ENCODE data around the gene MAP4. TPM values are rescaled to one million over a fixed set of nuclear protein-coding genes. Genes with fewer than 3 reads are reported as not detected.

The MAP4 gene
- total and polyA plus RNA-seq, 2 of the 13 experiments (the other 11 are each of a cell fraction or from before 2014, with no cell fraction given): 33.1 to 38.7 TPM

DNA sequence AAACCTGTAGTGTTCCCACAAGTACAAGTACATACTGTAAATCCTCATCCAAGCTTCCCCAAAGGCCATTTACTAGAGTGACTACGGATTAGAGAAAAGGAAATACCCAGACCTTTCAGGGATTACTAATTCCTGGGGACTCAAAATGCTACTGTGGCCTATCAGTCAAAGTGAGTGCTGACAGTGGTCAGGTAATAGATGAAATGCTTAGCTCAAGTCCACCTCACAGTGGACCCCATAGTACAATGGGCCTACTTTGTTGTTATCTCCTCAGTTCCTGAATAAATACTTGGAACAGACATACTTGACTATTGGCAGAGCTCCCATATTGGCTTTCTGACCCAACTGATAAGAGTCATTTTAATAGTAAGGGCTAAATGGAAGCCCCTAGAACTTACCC, 61.6 kb downstream of the MAP4 start (continued):
- TF ChIP-seq NRL (CRISPR knock-in tag; IDR thresholded peaks at IDR 0.05; ENCODE audit: borderline replicate concordance): no peak
- no peak for TF ChIP-seq CENPX (CRISPR knock-in tag; IDR thresholded peaks at IDR 0.05)
- no peak for TF ChIP-seq SRSF1 (optimal IDR thresholded peaks at IDR 0.05; ENCODE audit: low read depth, low read length)
- no peak for TF ChIP-seq ZNF468 (CRISPR knock-in tag; IDR thresholded peaks at IDR 0.05)
- no peak for TF ChIP-seq ESRRA (CRISPR knock-in tag; IDR thresholded peaks at IDR 0.05; ENCODE audit: low read depth)
- TF ChIP-seq ZNF256 (CRISPR knock-in tag; conservative IDR thresholded peaks at IDR 0.05): no peak
- TF ChIP-seq CBX5 (CRISPR knock-in tag; IDR thresholded peaks at IDR 0.05; ENCODE audit: borderline replicate concordance): no peak
- TF ChIP-seq, protein P1, sequence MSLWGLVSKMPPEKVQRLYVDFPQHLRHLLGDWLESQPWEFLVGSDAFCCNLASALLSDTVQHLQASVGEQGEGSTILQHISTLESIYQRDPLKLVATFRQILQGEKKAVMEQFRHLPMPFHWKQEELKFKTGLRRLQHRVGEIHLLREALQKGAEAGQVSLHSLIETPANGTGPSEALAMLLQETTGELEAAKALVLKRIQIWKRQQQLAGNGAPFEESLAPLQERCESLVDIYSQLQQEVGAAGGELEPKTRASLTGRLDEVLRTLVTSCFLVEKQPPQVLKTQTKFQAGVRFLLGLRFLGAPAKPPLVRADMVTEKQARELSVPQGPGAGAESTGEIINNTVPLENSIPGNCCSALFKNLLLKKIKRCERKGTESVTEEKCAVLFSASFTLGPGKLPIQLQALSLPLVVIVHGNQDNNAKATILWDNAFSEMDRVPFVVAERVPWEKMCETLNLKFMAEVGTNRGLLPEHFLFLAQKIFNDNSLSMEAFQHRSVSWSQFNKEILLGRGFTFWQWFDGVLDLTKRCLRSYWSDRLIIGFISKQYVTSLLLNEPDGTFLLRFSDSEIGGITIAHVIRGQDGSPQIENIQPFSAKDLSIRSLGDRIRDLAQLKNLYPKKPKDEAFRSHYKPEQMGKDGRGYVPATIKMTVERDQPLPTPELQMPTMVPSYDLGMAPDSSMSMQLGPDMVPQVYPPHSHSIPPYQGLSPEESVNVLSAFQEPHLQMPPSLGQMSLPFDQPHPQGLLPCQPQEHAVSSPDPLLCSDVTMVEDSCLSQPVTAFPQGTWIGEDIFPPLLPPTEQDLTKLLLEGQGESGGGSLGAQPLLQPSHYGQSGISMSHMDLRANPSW (CRISPR knock-in tag; IDR thresholded peaks at IDR 0.05; ENCODE audit: borderline replicate concordance): no peak
- TF ChIP-seq, protein P2, sequence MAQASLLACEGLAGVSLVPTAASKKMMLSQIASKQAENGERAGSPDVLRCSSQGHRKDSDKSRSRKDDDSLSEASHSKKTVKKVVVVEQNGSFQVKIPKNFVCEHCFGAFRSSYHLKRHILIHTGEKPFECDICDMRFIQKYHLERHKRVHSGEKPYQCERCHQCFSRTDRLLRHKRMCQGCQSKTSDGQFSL (CRISPR knock-in tag; IDR thresholded peaks at IDR 0.05): no peak
- TF ChIP-seq ARHGAP35 (CRISPR knock-in tag; IDR thresholded peaks at IDR 0.05; ENCODE audit: borderline replicate concordance): no peak
- TF ChIP-seq, protein P3, sequence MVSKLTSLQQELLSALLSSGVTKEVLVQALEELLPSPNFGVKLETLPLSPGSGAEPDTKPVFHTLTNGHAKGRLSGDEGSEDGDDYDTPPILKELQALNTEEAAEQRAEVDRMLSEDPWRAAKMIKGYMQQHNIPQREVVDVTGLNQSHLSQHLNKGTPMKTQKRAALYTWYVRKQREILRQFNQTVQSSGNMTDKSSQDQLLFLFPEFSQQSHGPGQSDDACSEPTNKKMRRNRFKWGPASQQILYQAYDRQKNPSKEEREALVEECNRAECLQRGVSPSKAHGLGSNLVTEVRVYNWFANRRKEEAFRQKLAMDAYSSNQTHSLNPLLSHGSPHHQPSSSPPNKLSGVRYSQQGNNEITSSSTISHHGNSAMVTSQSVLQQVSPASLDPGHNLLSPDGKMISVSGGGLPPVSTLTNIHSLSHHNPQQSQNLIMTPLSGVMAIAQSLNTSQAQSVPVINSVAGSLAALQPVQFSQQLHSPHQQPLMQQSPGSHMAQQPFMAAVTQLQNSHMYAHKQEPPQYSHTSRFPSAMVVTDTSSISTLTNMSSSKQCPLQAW (CRISPR knock-in tag; IDR thresholded peaks at IDR 0.05): no peak
- 0 out of 2 replicates have a peak, but pooled peaks have one; percentile 5 for TF ChIP-seq ZNF557 (CRISPR knock-in tag; IDR thresholded peaks at IDR 0.05)
- TF ChIP-seq NFKBIZ (CRISPR knock-in tag; IDR thresholded peaks at IDR 0.05): no peak
- TF ChIP-seq ZNF883 (CRISPR knock-in tag; IDR thresholded peaks at IDR 0.05; ENCODE audit: not compliant biosample characterization): no peak
- TF ChIP-seq KDM3A (CRISPR knock-in tag; IDR thresholded peaks at IDR 0.05; ENCODE audit: low read depth): no peak
- TF ChIP-seq RBAK (CRISPR knock-in tag; IDR thresholded peaks at IDR 0.05): no peak
- peak; percentile 23; the same call in 1 of the 2 replicates for TF ChIP-seq ZNF12 (CRISPR knock-in tag; IDR thresholded peaks at IDR 0.05)
- peak; percentile 66; the same call in 1 of the 2 replicates for TF ChIP-seq HMG20A (CRISPR knock-in tag; IDR thresholded peaks at IDR 0.05; ENCODE audit: borderline replicate concordance)
- no peak for TF ChIP-seq ZNF781 (CRISPR knock-in tag; IDR thresholded peaks at IDR 0.05; ENCODE audit: borderline replicate concordance, not compliant biosample characterization)
- TF ChIP-seq, protein P4, sequence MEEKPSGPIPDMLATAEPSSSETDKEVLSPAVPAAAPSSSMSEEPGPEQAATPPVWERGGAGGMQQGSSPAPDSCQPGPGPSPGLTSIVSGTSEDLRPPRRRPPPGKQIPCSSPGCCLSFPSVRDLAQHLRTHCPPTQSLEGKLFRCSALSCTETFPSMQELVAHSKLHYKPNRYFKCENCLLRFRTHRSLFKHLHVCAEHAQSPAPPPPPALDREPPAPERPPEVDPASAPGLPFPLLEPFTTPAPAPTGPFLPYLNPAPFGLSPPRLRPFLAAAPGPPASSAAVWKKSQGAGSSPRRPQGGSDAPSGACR (CRISPR knock-in tag; IDR thresholded peaks at IDR 0.05): no peak
- no peak for TF ChIP-seq RFX1 (IDR thresholded peaks at IDR 0.05)
- TF ChIP-seq ZNF263 (CRISPR knock-in tag; IDR thresholded peaks at IDR 0.05): no peak
- no peak for TF ChIP-seq ZNF230 (CRISPR knock-in tag; IDR thresholded peaks at IDR 0.05)
- TF ChIP-seq NKX3-1 (CRISPR knock-in tag; IDR thresholded peaks at IDR 0.05): no peak
- TF ChIP-seq ZMYM2 (CRISPR knock-in tag; IDR thresholded peaks at IDR 0.05): peak; percentile 95
- TF ChIP-seq, protein P5, sequence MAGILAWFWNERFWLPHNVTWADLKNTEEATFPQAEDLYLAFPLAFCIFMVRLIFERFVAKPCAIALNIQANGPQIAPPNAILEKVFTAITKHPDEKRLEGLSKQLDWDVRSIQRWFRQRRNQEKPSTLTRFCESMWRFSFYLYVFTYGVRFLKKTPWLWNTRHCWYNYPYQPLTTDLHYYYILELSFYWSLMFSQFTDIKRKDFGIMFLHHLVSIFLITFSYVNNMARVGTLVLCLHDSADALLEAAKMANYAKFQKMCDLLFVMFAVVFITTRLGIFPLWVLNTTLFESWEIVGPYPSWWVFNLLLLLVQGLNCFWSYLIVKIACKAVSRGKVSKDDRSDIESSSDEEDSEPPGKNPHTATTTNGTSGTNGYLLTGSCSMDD (CRISPR knock-in tag; IDR thresholded peaks at IDR 0.05): no peak
- TF ChIP-seq KLF15 (CRISPR knock-in tag; IDR thresholded peaks at IDR 0.05; ENCODE audit: borderline replicate concordance): no peak
